Nephron progenitor cell (in vitro differentiated cells): ENCODE results near the gene TNNI3K.

Experiments used
- DNase-seq: peaks from one replicate; pipeline ENCODE4 v3.0.0; 2021
- H3K27ac Mint-ChIP-seq: 2 replicates; pipeline ENCODE4 v1.8.0; 2021; ENCODE audit warnings: mild to moderate bottlenecking, moderate library complexity, mixed read lengths
- H3K27me3 Mint-ChIP-seq: 2 replicates; pipeline ENCODE4 v1.8.0; 2021; ENCODE audit warnings: mild to moderate bottlenecking, low read depth, mixed read lengths; ENCODE audit not compliant: poor library complexity
- H3K36me3 Mint-ChIP-seq: 2 replicates; pipeline ENCODE4 v1.8.0; 2021; ENCODE audit warnings: low read depth, mixed read lengths
- H3K4me1 Mint-ChIP-seq: 2 replicates; pipeline ENCODE4 v1.8.0; 2021; ENCODE audit warnings: mixed read lengths
- H3K4me3 Mint-ChIP-seq: 2 replicates; pipeline ENCODE4 v1.8.0; 2021; ENCODE audit warnings: mild to moderate bottlenecking, moderate library complexity, mixed read lengths
- H3K9me3 Mint-ChIP-seq: 2 replicates; pipeline ENCODE4 v1.8.0; 2021; ENCODE audit warnings: mild to moderate bottlenecking, moderate library complexity, mixed read lengths
- TF ChIP-seq, protein P1 (sequence below): fragments of 200-600 bp; sonication (generic); IDR thresholded peaks from 2 replicates; pipeline ENCODE4 v1.5.0; 2021; ENCODE audit warnings: antibody characterized with exemption

TNNI3K gene

DNA sequence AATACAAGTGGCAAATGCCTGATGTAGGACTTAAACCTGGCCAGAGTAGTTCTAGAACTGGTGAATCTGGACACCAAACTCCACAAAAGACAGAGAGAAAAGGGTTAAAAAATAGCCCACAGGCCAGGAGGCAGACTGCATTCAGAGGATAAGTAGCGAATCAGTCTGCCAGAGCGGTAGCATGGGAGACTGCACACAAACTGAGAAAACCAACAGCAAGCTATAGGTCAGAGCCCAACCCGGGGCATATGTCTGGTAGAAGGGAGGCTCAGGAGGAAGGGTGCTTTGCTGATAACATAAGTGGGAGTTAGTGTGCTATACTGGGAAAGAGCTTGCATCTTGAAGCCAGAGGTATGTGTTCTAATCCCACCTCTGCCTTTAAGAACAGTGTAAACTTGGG, 273.3 kb downstream of the TNNI3K start:
- Mint-ChIP-seq H3K27ac (no peak overlapping the region), H3K27me3 (no peaks in the 10 kb centered on the region), H3K4me1 (peaks cover 25% of the 10 kb centered on the region), H3K36me3 (no peaks in the 10 kb centered on the region), H3K9me3 (no peaks in the 10 kb centered on the region), H3K4me3 (no peak overlapping the region)
- TF ChIP-seq, protein P1, sequence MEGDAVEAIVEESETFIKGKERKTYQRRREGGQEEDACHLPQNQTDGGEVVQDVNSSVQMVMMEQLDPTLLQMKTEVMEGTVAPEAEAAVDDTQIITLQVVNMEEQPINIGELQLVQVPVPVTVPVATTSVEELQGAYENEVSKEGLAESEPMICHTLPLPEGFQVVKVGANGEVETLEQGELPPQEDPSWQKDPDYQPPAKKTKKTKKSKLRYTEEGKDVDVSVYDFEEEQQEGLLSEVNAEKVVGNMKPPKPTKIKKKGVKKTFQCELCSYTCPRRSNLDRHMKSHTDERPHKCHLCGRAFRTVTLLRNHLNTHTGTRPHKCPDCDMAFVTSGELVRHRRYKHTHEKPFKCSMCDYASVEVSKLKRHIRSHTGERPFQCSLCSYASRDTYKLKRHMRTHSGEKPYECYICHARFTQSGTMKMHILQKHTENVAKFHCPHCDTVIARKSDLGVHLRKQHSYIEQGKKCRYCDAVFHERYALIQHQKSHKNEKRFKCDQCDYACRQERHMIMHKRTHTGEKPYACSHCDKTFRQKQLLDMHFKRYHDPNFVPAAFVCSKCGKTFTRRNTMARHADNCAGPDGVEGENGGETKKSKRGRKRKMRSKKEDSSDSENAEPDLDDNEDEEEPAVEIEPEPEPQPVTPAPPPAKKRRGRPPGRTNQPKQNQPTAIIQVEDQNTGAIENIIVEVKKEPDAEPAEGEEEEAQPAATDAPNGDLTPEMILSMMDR, result no peak
- DNase-seq, result no peak

- no peak for DNase-seq
- Mint-ChIP-seq H3K27ac (peak within 1 kb of the TSS; percentile 43), H3K36me3 (no peaks in the 10 kb centered on the region), H3K27me3 (no peaks in the 10 kb centered on the region), H3K9me3 (no peaks in the 10 kb centered on the region), H3K4me1 (peaks cover 15% of the 10 kb centered on the region), H3K4me3 (no peak within 1 kb of the TSS)
- TF ChIP-seq, protein P1, result no peak
Observed at GRCh38 chr1:74512170-74512915, 277.2 kb downstream of the TNNI3K start, which contains the start of gene LRRC53. LRRC53 (minus strand) TSS chr1:74512611; CDS start chr1:74483349, 29,262 bp downstream.

DNA sequence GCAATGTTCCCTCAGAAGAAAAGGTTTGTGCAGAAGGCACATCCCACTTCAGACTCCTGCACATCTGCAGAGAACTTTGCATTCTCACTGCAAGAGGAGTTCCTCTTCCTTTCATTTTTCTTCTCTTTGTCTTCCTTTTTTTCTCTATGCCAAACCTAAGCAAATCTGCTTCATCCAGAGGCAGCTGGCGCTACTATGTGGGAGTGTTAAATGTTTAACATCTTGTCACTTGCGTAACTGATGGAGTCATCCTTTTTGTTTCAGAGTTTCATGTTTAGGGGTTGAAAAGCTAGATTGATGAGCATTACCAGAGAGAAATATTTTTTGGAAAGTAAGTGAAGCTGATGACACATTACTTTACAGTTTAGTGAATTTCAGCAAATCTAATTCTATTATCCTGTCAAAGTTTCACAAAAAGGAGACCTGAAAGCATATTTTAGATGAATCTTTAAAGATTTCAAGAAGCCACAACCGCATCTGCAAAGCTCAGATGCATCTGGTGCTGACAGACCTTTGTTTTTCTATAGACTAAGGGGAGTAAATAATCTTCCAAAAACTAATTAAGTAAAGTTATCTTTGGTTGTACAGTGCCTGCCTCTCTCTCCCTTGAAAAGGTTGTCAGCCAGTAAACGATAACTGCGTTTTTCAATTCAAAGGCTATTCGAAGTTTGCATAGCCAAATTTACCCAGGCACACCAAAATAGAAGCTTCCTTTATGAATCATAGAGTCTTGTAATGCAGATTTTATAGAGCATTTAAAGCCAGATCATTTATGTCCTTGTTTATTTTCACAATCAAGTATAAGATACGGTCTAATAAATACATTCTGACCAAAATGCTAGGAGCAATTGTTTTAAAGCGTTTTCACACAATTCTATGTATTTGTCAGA, 278.5 kb downstream of the TNNI3K start:
- Mint-ChIP-seq H3K27ac (peak overlapping the region; percentile 0), H3K9me3 (no peaks in the 10 kb centered on the region), H3K4me3 (no peak overlapping the region), H3K27me3 (no peaks in the 10 kb centered on the region), H3K36me3 (no peaks in the 10 kb centered on the region), H3K4me1 (peaks cover 10% of the 10 kb centered on the region)
- DNase-seq, result no peak
- TF ChIP-seq, protein P1, result no peak

DNA sequence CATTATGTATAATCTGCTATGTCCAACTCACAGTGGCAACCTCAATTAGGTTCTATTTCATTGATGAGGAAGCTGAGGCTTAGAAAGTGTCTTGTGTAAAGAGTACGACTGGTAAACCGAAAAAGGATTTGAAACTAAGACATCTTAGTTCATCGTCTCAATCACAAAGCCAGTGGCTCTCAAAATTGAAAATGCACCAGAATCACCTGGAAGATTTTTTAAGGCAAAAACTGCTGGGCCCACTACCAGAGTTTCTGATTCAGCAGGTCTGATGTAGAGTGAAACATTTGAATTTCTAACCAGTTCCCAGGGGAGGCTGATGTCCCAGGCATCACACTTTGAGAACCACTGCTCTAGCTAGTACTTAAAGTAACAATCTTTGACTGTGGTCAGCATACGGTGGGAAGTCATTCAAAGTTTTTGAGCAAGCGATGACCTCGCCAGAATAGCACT, 282.4 kb downstream of the TNNI3K start:
- no peak overlapping the region for H3K4me3 Mint-ChIP-seq
- no peaks in the 10 kb centered on the region for H3K36me3 Mint-ChIP-seq
- H3K27me3 Mint-ChIP-seq, result peaks cover 4% of the 10 kb centered on the region
- TF ChIP-seq, protein P1, result no peak
- peaks cover 3% of the 10 kb centered on the region for H3K9me3 Mint-ChIP-seq
- H3K27ac Mint-ChIP-seq, result no peak overlapping the region
- peaks cover 19% of the 10 kb centered on the region for H3K4me1 Mint-ChIP-seq
- DNase-seq, result no peak

- Mint-ChIP-seq H3K36me3 (no peaks in the 10 kb centered on the region), H3K4me3 (peak overlapping the region; percentile 56), H3K9me3 (peaks cover 3% of the 10 kb centered on the region), H3K4me1 (peaks cover 32% of the 10 kb centered on the region), H3K27me3 (peaks cover 4% of the 10 kb centered on the region), H3K27ac (peak overlapping the region; percentile 6)
- peak; percentile 33 for DNase-seq
- TF ChIP-seq, protein P1, result no peak
Observed at GRCh38 chr1:74522148-74522547, 287.0 kb downstream of the TNNI3K start.
